Ovary (tissue), 9 donors: ENCODE measurements around the gene SYNDIG1. TPM values are rescaled to one million over a fixed set of nuclear protein-coding genes. Genes with fewer than 3 reads are reported as not detected.

Experiments
- DNase-seq, 5 donors: peaks; one replicate each; pipeline ENCODE4 v3.0.0-alpha.2; 2019 to 2020
- H3K27ac ChIP-seq, 2 donors: fragments of 200-600 bp; one replicate each; pipeline versions ENCODE4 v1.5.1 to v1.8.0; 2019 to 2022
- H3K27me3 ChIP-seq: fragments of 200-600 bp; one replicate; pipeline ENCODE4 v1.8.0; 2022
- H3K36me3 ChIP-seq: fragments of 200-600 bp; sonication (generic); one replicate; pipeline ENCODE4 v1.5.1; 2019
- H3K4me1 ChIP-seq: one replicate; pipeline ENCODE4 v1.8.1; 2013; ENCODE audit warnings: mild to moderate bottlenecking, moderate library complexity; ENCODE audit not compliant: insufficient read depth
- H3K4me3 ChIP-seq: fragments of 200-600 bp; sonication (generic); one replicate; pipeline ENCODE4 v1.5.1; 2017
- H3K9me3 ChIP-seq, 2 donors: fragments of 200-600 bp in 1 of 2; sonication (generic) in 1 of 2; one replicate each; pipeline versions ENCODE4 v1.5.1 to v1.8.1; 2013 to 2019; ENCODE audit warnings: mild to moderate bottlenecking in 1 of 2, moderate library complexity in 1 of 2
- CTCF ChIP-seq, 3 donors: fragments of 450-650 bp in 2 of 3; fragments of 200-600 bp in 1 of 3; IDR thresholded peaks; one replicate each; pipeline versions ENCODE4 v1.5.1 to v1.8.0; 2016 to 2022; ENCODE audit warnings: antibody characterized with exemption in 3 of 3, mild to moderate bottlenecking in 1 of 3
- EP300 ChIP-seq: sonication (generic); formaldehyde crosslinking; IDR thresholded peaks from one replicate; pipeline ENCODE4 v1.6.1; 2017; ENCODE audit warnings: antibody characterized with exemption
- POLR2A ChIP-seq: fragments of 450-650 bp; IDR thresholded peaks from one replicate; pipeline ENCODE4 v1.6.1; 2017; ENCODE audit warnings: antibody characterized with exemption, mild to moderate bottlenecking, moderate library complexity
- WGBS, 3 donors: extraction: QIAGEN DNeasy Blood & Tissue Kit in 1 of 3; methylation state at CpG; one replicate each; pipeline versions ENCODE4 v1.1.5 to v1.1.7; 2013 to 2017; 5-methylcytosine and 5-hydroxymethylcytosine counted together
- intact Hi-C, 4 donors: fragments of 100-400 bp; cut with DNase I; formaldehyde crosslinking; loops; one replicate each; pipeline versions ENCODE4 v1.11.0 to v1.15.1; 2022 to 2023
- polyA plus RNA-seq, 2 donors: library from polyadenylated mRNA; stranded (reverse); fragments of 200-250 nt in 1 of 2; fragments of 350-450 nt in 1 of 2; fragmentation: Illumina TruSeq in 1 of 2; extraction: RNeasy Lipid Tissue Mini Kit (QIAGEN cat#74804) in 1 of 2; gene quantifications; one replicate each; pipeline ENCODE4 v1.2.3, GENCODE V29; 2013 to 2014
- total RNA-seq, 7 donors: library from RNA; depleted of rRNA in 2 of 7; stranded (reverse); fragments of >200 nt in 2 of 7; fragmentation: NEBNext Ultra II Directional in 3 of 7; extraction: Animal tissue kit (Norgen Biotek cat#: 25700) in 3 of 7; gene quantifications; one replicate each; pipeline versions ENCODE4 v1.1.0 to v1.2.4, GENCODE V29; 2016 to 2023
- donor health status: DM: no; HTN: no; CAD: no; lungs with moderate emphysema.
- donor health status: DM: no; HTN: no; CAD: no.
- donor health status: Bipolar disorder and iron deficiency.
- donor health status: DM: yes; HTN: yes; CAD: no.
- donor health status: DM: no; HTN: no; CAD: no.
- donor health status: DM: yes; HTN: yes; CAD: no.

The SYNDIG1 gene
- total and polyA plus RNA-seq, 9 donors, result 0.10 to 6.8 (median 1.1) TPM; not detected in 1

- 87 to 89% (median 88%) methylated on average over 5 of the region's 5 CpGs for WGBS, 3 donors
- intact Hi-C loops, result no loop called here
- H3K27ac ChIP-seq, result no peak overlapping the region
Observed at GRCh38 chr20:24522452-24523330, 53.3 kb downstream of the SYNDIG1 start.

GRCh38 chr20:24523661-24524060 is 54.2 kb downstream of the SYNDIG1 start:
- Histone ChIP-seq H3K36me3 (no peaks in the 10 kb centered on the region), H3K27ac (no peak overlapping the region), H3K4me1 (no peaks in the 10 kb centered on the region), H3K9me3 (no peaks in the 10 kb centered on the region), H3K4me3 (no peak overlapping the region), H3K27me3 (no peaks in the 10 kb centered on the region)
- intact Hi-C loops, result no loop called here
- 40 to 45% (median 41%) methylated on average over 5 of the region's 5 CpGs for WGBS, 3 donors
- DNase-seq, result no peak
- TF ChIP-seq CTCF (IDR thresholded peaks at IDR 0.05) (no peak), EP300 (no peak), POLR2A (no peak)

More at GRCh38 chr20:24522452-24523330, 53.3 kb downstream of the SYNDIG1 start:
- Histone ChIP-seq H3K36me3 (no peaks in the 10 kb centered on the region), H3K4me3 (no peak overlapping the region), H3K27me3 (no peaks in the 10 kb centered on the region), H3K9me3 (no peaks in the 10 kb centered on the region), H3K4me1 (no peaks in the 10 kb centered on the region)
- DNase-seq, result no peak
- no peak for TF ChIP-seq POLR2A
- TF ChIP-seq CTCF (IDR thresholded peaks at IDR 0.05), result no peak
- no peak for TF ChIP-seq EP300

GRCh38 chr20:24528583-24529368 is 59.3 kb downstream of the SYNDIG1 start:
- Histone ChIP-seq H3K9me3 (no peaks in the 10 kb centered on the region), H3K27me3 (no peaks in the 10 kb centered on the region), H3K27ac (no peak overlapping the region), H3K4me1 (no peaks in the 10 kb centered on the region), H3K36me3 (no peaks in the 10 kb centered on the region), H3K4me3 (no peak overlapping the region)
- TF ChIP-seq CTCF (IDR thresholded peaks at IDR 0.05), result no peak
- WGBS, 3 donors, result 54 to 66% (median 56%) methylated on average over 3 of the region's 3 CpGs
- DNase-seq, result no peak
- intact Hi-C loops, result no loop called here

GRCh38 chr20:24529369-24529719 is 59.9 kb downstream of the SYNDIG1 start:
- Histone ChIP-seq H3K27me3 (no peaks in the 10 kb centered on the region), H3K27ac (no peak overlapping the region), H3K9me3 (no peaks in the 10 kb centered on the region), H3K4me1 (no peaks in the 10 kb centered on the region), H3K4me3 (no peak overlapping the region), H3K36me3 (no peaks in the 10 kb centered on the region)
- DNase-seq, result no peak
- WGBS, 3 donors, result 80 to 89% (median 87%) methylated on average over 1 of the region's 1 CpG
- no peak for TF ChIP-seq POLR2A
- TF ChIP-seq CTCF (IDR thresholded peaks at IDR 0.05), result no peak
- TF ChIP-seq EP300, result no peak
- intact Hi-C loops, result no loop called here
